ENCODE measurements around the gene SLC6A6. TPM values are rescaled to one million over a fixed set of nuclear protein-coding genes. Genes with fewer than 3 reads are reported as not detected.
A peak's percentile ranks its signal among the peaks of the same experiment; 100 is the strongest.

The SLC6A6 gene
- total and polyA plus RNA-seq, 12 donors, result 10.6 to 197 (median 85.6) TPM

DNA sequence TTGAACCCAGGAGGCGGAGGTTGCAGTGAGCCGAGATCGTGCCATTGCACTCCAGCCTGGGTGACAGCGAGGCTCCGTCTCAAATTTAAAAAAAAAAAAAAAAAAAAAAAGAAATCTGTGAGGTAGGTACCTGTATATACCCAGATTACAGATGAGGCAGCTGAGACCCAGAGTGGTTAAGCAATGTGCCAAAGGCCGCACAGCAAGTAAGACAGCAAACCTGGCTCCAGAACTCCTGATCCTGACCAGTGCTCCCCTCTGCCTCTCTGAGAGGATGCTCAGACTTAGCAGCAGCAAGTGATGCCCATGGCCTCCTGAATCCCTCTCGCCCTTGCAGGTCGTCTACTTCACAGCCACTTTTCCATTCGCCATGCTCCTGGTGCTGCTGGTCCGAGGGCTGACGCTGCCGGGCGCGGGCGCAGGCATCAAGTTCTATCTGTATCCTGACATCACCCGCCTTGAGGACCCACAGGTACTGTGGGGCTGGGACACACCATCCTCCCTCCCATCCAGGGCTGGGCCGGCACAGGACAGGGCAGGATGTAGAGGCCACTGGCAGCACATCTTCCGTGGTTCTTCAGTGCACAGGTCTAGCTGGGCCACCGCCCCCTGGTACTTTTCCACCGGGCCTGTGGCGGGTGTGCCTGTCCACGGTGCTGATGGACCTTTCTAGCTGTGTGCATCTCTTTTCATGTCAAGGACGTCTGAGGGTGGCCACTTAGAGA lies 63.9 kb downstream of the SLC6A6 start:
- Histone ChIP-seq H3K36me3 (replicated peaks in 1 of 2) (peaks cover 0 to 76% of the 10 kb centered on the region in 2 donors), H3K27me3 (no peaks in the 10 kb centered on the region), H3K4me1 (replicated peaks in 1 of 2) (peaks cover 0 to 10% of the 10 kb centered on the region in 2 donors), H3K9me3 (replicated peaks in 1 of 3) (no peaks in the 10 kb centered on the region), H3K27ac (peak overlapping the region in 1 of 5 donors; percentile 34), H3K4me3 (no peak overlapping the region)
- WGBS, 4 donors, result 85 to 89% (median 86%) methylated on average over 22 to 23 of the region's 23 CpGs
- intact Hi-C loops (cut with DNase I), result loop anchor here (5.0 kb wide), 3 partner anchors 64 to 264 kb away; partner anchors contain the start of gene SLC6A6 (in 1 of the 2)
- no peak for TF ChIP-seq POLR2A (IDR thresholded peaks at IDR 0.05)
- TF ChIP-seq, protein P1, sequence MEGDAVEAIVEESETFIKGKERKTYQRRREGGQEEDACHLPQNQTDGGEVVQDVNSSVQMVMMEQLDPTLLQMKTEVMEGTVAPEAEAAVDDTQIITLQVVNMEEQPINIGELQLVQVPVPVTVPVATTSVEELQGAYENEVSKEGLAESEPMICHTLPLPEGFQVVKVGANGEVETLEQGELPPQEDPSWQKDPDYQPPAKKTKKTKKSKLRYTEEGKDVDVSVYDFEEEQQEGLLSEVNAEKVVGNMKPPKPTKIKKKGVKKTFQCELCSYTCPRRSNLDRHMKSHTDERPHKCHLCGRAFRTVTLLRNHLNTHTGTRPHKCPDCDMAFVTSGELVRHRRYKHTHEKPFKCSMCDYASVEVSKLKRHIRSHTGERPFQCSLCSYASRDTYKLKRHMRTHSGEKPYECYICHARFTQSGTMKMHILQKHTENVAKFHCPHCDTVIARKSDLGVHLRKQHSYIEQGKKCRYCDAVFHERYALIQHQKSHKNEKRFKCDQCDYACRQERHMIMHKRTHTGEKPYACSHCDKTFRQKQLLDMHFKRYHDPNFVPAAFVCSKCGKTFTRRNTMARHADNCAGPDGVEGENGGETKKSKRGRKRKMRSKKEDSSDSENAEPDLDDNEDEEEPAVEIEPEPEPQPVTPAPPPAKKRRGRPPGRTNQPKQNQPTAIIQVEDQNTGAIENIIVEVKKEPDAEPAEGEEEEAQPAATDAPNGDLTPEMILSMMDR (IDR thresholded peaks at IDR 0.05), result no peak
- peak in 2 of 7 donors; percentile 41 to 54 for DNase-seq

GRCh38 chr3:14467814-14468620 lies 65.6 kb downstream of the SLC6A6 start:
- Histone ChIP-seq H3K36me3 (replicated peaks in 1 of 2) (peaks cover 0 to 76% of the 10 kb centered on the region in 2 donors), H3K27ac (peak overlapping the region in 1 of 5 donors; percentile 12), H3K4me3 (no peak overlapping the region), H3K9me3 (replicated peaks in 1 of 3) (no peaks in the 10 kb centered on the region), H3K27me3 (no peaks in the 10 kb centered on the region), H3K4me1 (replicated peaks in 1 of 2) (peaks cover 7 to 17% of the 10 kb centered on the region in 2 donors)
- DNase-seq, result peak in 3 of 7 donors; percentile 42 to 56 (median 55)
- intact Hi-C loops (cut with DNase I), result loop anchor here (5.0 kb wide), 3 partner anchors 66 to 266 kb away; partner anchors contain the start of gene SLC6A6 (in 1 of the 2)
- 64 to 70% (median 67%) methylated on average over 14 to 15 of the region's 15 CpGs for WGBS, 4 donors
- TF ChIP-seq, protein P1 (IDR thresholded peaks at IDR 0.05), result peak; percentile 81 to 94 (median 88)
- TF ChIP-seq POLR2A (IDR thresholded peaks at IDR 0.05), result no peak

DNA sequence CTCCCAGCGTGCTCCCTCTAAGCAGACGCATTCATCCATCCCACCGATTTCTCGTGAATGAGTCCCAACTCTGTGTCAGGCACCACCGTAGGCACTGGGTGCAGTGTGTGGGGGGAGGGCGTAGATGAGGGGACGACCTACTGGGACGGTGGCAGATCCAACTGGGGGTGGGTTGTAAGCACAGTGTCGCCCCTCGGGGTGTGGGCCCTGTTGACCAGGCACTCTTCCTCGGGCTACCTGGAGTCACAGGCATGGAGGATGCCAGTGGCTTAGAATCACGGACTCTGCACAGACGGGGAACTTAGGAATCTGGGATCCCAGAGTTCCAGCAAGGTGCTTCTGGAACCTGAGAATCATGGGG lies 66.2 kb downstream of the SLC6A6 start:
- Histone ChIP-seq H3K27ac (no peak overlapping the region), H3K27me3 (no peaks in the 10 kb centered on the region), H3K4me1 (replicated peaks in 1 of 2) (peaks cover 13 to 23% of the 10 kb centered on the region in 2 donors), H3K4me3 (no peak overlapping the region), H3K9me3 (replicated peaks in 1 of 3) (no peaks in the 10 kb centered on the region), H3K36me3 (replicated peaks in 1 of 2) (peaks cover 0 to 70% of the 10 kb centered on the region in 2 donors)
- intact Hi-C loops (cut with DNase I), result loop anchor here (5.0 kb wide), 3 partner anchors 66 to 266 kb away; partner anchors contain the start of gene SLC6A6 (in 1 of the 2)
- 85 to 93% (median 87%) methylated on average over 10 to 13 of the region's 13 CpGs for WGBS, 4 donors
- no peak for TF ChIP-seq POLR2A (IDR thresholded peaks at IDR 0.05)
- TF ChIP-seq, protein P1 (IDR thresholded peaks at IDR 0.05), result no peak
- no peak for DNase-seq

DNA sequence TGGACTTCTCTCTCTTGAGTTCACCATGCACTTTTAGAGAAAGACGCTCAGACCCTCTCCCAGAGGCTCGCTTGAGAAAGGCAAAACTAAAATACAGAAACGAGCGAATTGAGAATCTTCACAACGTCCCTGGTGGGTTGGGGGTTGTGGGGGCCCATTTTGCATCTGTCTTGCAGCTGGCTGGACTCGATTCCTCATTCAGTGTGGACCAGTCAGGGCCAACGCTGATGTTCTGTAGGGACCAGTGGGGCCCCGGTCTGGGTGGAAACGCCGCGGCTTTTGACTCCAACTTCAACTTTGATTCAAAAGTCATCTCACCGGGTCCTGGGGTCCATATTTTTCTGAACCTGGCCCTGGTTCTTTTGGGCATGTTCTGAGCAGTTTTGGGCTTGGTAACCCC lies 68.1 kb downstream of the SLC6A6 start:
- peaks cover 0 to 54% of the 10 kb centered on the region in 2 donors for H3K36me3 ChIP-seq (replicated peaks in 1 of 2)
- 92 to 94% (median 94%) methylated on average over 11 to 12 of the region's 12 CpGs for WGBS, 4 donors
- H3K27me3 ChIP-seq, result no peaks in the 10 kb centered on the region
- H3K9me3 ChIP-seq (replicated peaks in 1 of 3), result no peaks in the 10 kb centered on the region
- no peak for TF ChIP-seq POLR2A (IDR thresholded peaks at IDR 0.05)
- TF ChIP-seq, protein P1 (IDR thresholded peaks at IDR 0.05), result no peak
- DNase-seq, result no peak
- intact Hi-C loops (cut with DNase I), result no loop called here
- no peak overlapping the region for H3K4me3 ChIP-seq
- peaks cover 19 to 29% of the 10 kb centered on the region in 2 donors for H3K4me1 ChIP-seq (replicated peaks in 1 of 2)
- no peak overlapping the region for H3K27ac ChIP-seq
